HG03460 (cell line): ENCODE results near the gene ESYT2.
"Not testable (repeated sequence)": the region's sequence is repeated elsewhere in the genome, so short reads cannot be mapped to it uniquely, and the experiment has no call there.

Experiments
- ATAC-seq: cut with Tn5 transposase; IDR thresholded peaks from one replicate; pipeline ENCODE4 v1.9.1; 2021; ENCODE audit not compliant: unreplicated experiment

ESYT2 gene

DNA sequence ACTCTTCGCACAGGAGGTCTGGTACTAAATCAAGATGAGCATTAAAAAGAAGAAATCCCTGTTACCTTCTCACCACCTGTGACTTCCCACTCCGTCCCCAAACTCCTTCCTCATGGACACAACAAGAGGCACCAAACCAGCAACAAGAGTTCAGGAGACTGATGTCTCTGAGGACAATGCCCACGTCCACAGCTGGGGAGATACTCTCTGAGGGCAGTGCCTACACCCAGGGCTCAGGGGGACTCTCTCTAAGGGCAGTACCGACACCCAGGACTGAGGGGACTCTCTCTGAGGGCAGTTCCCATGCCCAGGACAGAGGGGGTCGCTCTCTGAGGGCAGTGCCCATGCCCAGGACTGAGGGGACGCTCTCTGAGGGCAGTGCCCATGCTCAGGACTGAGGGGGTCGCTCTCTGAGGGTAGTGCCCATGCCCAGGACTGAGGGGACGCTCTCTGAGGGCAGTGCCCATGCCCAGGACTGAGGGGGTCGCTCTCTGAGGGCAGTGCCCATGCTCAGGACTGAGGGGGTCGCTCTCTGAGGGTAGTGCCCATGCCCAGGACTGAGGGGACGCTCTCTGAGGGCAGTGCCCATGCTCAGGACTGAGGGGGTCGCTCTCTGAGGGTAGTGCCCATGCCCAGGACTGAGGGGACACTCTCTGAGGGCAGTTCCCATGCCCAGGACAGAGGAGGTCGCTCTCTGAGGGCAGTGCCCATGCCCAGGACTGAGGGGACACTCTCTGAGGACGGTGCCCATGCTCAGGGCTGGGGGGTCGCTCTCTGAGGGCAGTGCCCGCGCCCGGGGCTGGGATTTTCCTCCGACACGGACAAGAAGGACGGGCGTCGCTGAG is 125.4 kb downstream of the ESYT2 start:
- not testable (repeated sequence) for ATAC-seq

GRCh38 chr7:158702944-158703343 is 126.4 kb downstream of the ESYT2 start:
- no peak for ATAC-seq

- ATAC-seq, result no peak
Observed at GRCh38 chr7:158702196-158702595, 127.1 kb downstream of the ESYT2 start.

GRCh38 chr7:158700008-158700407 is 129.3 kb downstream of the ESYT2 start:
- no peak for ATAC-seq

DNA sequence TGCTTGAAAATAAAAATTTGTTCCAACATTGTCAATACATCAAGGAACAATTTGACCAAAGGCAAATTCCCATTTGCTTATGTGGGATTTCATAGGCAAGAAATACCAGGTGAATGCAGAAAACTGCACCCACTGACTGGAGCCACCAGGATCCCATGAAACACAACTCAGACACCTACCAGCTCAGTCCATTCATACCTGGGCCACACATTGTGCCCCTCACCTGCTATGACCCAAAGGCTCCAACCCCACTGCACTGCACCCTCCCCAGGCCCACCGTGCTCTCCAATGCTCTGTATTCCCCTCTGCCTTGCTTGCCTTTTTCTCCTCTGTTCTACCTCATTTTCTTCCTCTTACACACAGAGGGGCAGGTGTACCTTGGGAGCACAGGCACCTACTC is 130.0 kb downstream of the ESYT2 start:
- ATAC-seq, result no peak

- ATAC-seq, result no peak
Observed at GRCh38 chr7:158698657-158699195, 130.6 kb downstream of the ESYT2 start.

DNA sequence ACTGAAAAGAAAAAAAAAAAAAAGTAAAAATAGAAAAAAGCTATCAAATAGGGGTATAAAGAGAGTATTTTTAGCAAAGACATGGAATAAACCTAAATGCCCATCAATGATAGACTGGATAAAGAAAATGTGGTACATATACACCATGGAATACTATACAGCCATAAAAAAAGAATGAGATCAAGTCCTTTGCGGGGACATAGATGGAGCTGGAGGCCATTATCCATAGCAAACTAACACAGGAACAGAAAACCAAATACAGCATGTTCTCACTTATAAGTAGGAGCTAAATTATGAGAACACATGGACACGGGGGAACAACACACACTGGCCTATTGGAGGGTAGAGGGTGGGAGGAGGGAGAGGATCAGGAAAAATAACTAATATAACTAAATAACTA is 131.7 kb downstream of the ESYT2 start:
- not testable (repeated sequence) for ATAC-seq

- ATAC-seq, result peak; percentile 86
Observed at GRCh38 chr7:158695726-158696452, 133.4 kb downstream of the ESYT2 start.

- ATAC-seq, result no peak
Observed at GRCh38 chr7:158695056-158695455, 134.3 kb downstream of the ESYT2 start.

DNA sequence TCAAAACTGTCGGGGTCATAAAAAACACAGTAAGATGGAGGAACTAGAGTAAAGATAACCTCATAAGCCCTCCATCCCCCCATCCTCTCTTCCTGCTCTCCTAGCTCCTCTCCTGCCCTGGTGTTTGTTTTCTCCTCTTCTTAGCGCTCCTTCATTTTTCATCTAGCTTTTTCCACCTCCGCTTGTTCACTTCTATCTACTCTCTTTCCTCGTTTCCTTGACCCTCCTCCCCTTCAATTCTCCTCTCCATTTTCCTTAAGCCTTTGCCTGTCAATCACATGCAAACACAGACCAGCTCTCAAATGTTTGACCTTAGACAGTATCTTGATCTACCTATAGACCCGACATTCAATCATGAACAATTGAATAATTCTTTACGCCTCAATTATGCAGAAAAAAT is 134.7 kb downstream of the ESYT2 start:
- no peak for ATAC-seq

DNA sequence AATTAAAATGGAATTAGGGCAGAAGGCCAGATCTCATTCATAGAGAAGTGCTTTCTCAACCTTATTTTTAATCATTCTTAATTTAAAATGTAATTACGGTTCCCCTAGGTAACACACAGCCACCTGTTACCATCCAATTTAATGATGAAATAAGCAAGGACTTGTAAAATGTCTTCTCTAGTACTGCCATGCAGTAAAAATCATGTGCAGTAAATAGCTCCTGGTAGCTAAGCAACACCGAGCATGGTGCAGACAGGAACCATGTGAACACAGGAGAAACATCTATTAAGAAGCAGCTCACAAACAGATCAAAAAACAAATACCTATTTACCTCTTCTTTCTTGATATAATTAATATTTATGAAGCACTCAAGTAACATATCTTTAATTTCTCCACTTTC is 139.8 kb downstream of the ESYT2 start:
- ATAC-seq, result no peak

GRCh38 chr7:158687406-158687805 is 141.9 kb downstream of the ESYT2 start:
- no peak for ATAC-seq

GRCh38 chr7:158685693-158686092 is 143.6 kb downstream of the ESYT2 start:
- ATAC-seq, result no peak

DNA sequence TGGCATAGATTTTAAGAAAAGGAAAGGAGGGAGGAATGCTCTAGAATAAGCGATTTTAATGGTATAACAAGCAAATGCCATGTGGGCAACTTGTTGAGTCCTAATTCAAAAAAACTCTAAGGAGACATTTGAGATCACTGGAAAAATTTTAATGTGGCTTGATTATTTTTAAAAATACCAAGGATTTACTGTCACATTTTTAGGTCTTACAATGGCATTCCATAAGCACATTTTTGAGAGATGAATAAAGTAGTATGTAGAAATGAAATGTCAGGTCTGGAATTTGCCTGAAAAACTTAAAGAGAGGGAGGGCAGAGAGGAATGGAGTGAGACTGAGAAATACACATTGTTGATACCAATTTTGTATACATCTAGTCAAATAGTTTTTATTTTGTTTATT is 145.0 kb downstream of the ESYT2 start:
- no peak for ATAC-seq

DNA sequence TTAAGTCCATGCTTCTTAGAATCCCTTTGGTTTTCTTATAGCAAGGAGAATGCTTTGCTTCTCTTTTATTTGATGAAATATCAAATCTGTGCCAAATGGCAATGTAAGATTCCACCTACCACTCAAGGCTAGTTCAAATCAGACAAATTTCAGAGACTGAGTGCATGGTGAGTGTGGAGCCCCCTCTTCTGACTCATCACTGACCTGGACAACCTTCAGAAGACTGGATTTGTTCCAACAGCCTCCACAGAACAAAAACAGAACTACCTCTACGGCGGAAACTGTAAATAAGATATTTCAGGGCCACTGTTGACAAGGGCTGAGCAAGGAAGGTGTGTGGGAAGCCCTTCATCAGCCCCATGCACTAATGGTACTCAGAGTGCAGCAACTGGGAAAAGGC is 145.8 kb downstream of the ESYT2 start:
- no peak for ATAC-seq

DNA sequence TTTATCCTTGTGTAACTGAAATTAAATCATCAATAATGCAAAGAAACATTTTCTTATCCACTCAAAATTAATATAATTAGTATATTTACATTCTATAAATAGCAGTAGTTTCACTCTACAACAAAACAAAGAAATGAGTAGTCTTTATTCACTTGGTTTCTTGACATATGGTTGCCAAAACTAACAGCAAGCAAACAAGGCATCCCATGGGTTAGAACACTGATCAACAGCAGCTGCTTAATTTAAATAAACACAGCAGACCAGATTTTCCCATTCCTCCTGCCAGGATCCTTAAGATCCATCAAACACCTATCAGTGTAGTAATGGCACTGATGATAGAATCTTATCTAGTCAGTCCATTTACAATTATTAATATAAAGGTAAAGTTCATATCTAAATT is 146.9 kb downstream of the ESYT2 start:
- ATAC-seq, result no peak
